Adrenal gland (tissue), 5 donors: ENCODE results near the gene PNPLA5.

Experiments
- POLR2A ChIP-seq, 2 donors: fragments of 450-650 bp; IDR thresholded peaks; one replicate each; pipeline ENCODE4 v1.6.1; 2017; ENCODE audit warnings: antibody characterized with exemption in 2 of 2, mild to moderate bottlenecking in 2 of 2, moderate library complexity in 1 of 2
- TF ChIP-seq, protein P1 (sequence below), 6 experiments: fragments of 450-650 bp in 4 of 6; fragments of 200-600 bp in 2 of 6; sonication (generic) in 1 of 6; IDR thresholded peaks; 1 replicate in 5 of 6; 2 replicates in 1 of 6; pipeline versions ENCODE4 v1.5.1 to v1.8.0; 2016 to 2021; ENCODE audit warnings: antibody characterized with exemption in 6 of 6, mild to moderate bottlenecking in 2 of 6, moderate library complexity in 1 of 6
- donor health status: DM: no; HTN: no; CAD: no.

DNA sequence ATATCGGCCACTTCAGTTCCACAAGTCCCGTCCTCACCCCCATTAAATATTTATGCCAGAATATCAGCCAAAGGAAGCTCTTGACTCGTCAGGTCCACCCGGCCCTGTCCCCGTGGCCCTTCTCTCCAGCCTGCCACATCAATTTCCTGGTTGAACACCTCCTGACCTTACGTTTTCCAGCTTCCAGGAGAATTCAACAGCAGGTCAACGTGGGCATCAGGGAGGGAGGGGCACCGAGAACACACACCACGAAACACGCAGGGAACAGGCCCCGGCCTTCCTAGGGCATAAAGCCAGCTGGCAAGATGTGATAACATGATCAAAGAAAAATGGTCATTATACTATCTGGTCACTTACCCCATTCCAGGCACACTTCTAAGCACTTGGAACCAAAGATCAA lies 44.8 kb downstream of the PNPLA5 start:
- no peak for TF ChIP-seq POLR2A (IDR thresholded peaks at IDR 0.05)
- TF ChIP-seq, protein P1, sequence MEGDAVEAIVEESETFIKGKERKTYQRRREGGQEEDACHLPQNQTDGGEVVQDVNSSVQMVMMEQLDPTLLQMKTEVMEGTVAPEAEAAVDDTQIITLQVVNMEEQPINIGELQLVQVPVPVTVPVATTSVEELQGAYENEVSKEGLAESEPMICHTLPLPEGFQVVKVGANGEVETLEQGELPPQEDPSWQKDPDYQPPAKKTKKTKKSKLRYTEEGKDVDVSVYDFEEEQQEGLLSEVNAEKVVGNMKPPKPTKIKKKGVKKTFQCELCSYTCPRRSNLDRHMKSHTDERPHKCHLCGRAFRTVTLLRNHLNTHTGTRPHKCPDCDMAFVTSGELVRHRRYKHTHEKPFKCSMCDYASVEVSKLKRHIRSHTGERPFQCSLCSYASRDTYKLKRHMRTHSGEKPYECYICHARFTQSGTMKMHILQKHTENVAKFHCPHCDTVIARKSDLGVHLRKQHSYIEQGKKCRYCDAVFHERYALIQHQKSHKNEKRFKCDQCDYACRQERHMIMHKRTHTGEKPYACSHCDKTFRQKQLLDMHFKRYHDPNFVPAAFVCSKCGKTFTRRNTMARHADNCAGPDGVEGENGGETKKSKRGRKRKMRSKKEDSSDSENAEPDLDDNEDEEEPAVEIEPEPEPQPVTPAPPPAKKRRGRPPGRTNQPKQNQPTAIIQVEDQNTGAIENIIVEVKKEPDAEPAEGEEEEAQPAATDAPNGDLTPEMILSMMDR (IDR thresholded peaks at IDR 0.05) = no peak
